Heart left ventricle (tissue), 13 donors: ENCODE data around the gene MLLT10.
"Not testable (repeated sequence)": the region's sequence is repeated elsewhere in the genome, so short reads cannot be mapped to it uniquely, and the experiment has no call there.

Experiments used
- CTCF ChIP-seq, 12 donors: fragments of 200-600 bp; sonication (generic) in 4 of 12; IDR thresholded peaks; one replicate each; pipeline versions ENCODE4 v1.5.0 to v1.8.0; 2018 to 2022; ENCODE audit warnings: antibody characterized with exemption in 12 of 12, mild to moderate bottlenecking in 5 of 12
- POLR2A ChIP-seq, 2 donors: fragments of 450-650 bp; IDR thresholded peaks; one replicate each; pipeline ENCODE4 v1.6.1; 2017; ENCODE audit warnings: antibody characterized with exemption in 2 of 2, mild to moderate bottlenecking in 2 of 2, moderate library complexity in 2 of 2
- donor health status: ischemic (EF 13 %, LVEDD 7.1; RV severe dilation, severe dysfunction).
- donor health status: DM: no; HTN: yes; CAD: no.
- donor health status: DM: no; HTN: no; CAD: no.
- donor health status: ischemic (EF 25% LVEDD 6.9; RV normal size, moderate dysfunction).
- donor health status: ischemic (EF 25% LVEDD 5.7; RV mildly dilated, moderate dysfunction).
- donor health status: ischemic (EF 35%, LVEDD 5.7; RV mildly dilated, moderate dysfunction).
- donor health status: nonischemic (EF 11% LVEDD 7.7; RV severe dilation, severe dysfunction).
- donor health status: DM: yes; HTN: yes; CAD: no.
- donor health status: PGD.
- donor health status: ischemic (EF 29% LVEDD 5.4; RV normal size, mild dysfunction).
- donor health status: nonischemic (EF 23%, LVEDD 6.1; RV moderate dilation, normal function).

GRCh38 chr10:21717437-21718054 lies 183.5 kb downstream of the MLLT10 start:
- not testable (repeated sequence) for TF ChIP-seq POLR2A, CTCF (IDR thresholded peaks at IDR 0.05)
